ENCODE measurements around the gene DLK2.
"Not testable (repeated sequence)": the region's sequence is repeated elsewhere in the genome, so short reads cannot be mapped to it uniquely, and the experiment has no call there.

Gene DLK2

DNA sequence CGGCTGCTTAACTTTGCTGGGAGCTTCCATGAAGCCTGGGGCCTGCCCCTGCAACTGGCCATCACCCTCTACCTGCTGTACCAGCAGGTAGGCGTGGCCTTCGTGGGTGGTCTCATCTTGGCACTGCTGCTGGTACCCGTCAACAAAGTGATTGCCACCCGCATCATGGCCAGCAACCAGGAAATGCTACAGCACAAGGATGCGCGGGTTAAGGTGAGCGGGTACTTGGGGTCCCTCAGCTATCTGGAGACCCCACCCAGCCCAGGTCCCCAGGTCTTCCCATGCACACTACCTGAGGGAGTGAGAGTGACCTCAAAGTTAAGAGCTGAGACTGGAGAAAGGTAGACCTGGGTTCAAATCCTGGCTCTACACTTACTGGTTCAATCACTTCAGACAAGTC lies 22.2 kb downstream of the DLK2 start:
- Histone ChIP-seq H3K27me3 (ENCODE audit: control insufficient read depth in 2 of 2, insufficient read depth in 2 of 2, low read length in 2 of 2) (no peaks in the 10 kb centered on the region), H3K9ac (ENCODE audit: low read depth in 1 of 2, low read length in 2 of 2) (no peak overlapping the region), H3K4me1 (ENCODE audit: control insufficient read depth in 2 of 2, insufficient read depth in 2 of 2, low read length in 2 of 2) (peaks cover 15 to 19% of the 10 kb centered on the region in 2 donors), H3K4me3 (ENCODE audit: low read length in 2 of 2) (no peak overlapping the region), H3K9me3 (ENCODE audit: control insufficient read depth in 2 of 2, low read length in 2 of 2) (no peaks in the 10 kb centered on the region), H3K27ac (ENCODE audit: low read depth in 2 of 2, low read length in 2 of 2) (no peak overlapping the region), H3K36me3 (ENCODE audit: control insufficient read depth in 2 of 2, insufficient read depth in 2 of 2, low read length in 2 of 2) (peaks cover 6 to 27% of the 10 kb centered on the region in 2 donors)

DNA sequence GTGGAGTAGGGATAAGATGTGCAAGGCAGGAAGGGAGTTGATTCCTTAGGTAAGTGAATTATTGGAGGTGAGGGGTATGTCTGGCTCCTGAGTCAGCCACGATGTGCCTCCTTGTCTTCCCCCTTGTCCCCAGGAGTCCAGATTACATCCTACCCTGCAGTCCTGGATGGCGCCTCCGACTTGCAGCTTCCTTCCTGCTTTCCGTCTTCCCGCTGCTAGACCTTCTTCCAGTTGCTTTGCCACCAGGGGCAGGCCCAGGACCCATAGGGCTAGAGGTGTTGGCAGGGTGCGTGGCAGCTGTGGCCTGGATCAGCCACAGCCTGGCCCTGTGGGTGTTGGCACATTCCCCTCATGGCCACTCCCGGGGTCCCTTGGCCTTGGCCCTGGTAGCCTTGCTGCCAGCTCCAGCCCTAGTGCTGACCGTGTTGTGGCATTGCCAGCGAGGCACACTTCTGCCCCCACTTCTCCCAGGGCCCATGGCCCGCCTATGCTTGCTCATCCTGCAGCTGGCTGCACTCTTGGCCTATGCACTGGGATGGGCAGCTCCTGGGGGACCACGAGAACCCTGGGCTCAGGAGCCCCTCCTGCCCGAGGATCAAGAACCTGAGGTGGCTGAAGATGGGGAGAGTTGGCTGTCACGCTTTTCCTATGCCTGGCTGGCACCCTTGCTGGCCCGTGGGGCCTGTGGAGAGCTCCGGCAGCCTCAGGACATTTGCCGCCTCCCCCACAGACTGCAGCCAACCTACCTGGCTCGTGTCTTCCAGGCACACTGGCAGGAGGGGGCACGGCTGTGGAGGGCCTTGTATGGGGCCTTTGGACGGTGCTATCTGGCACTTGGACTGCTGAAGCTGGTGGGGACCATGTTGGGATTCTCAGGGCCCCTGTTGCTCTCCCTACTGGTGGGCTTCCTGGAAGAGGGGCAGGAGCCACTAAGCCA lies 23.1 kb downstream of the DLK2 start:
- Histone ChIP-seq H3K4me3 (ENCODE audit: low read length in 2 of 2) (no peak overlapping the region), H3K4me1 (ENCODE audit: control insufficient read depth in 2 of 2, insufficient read depth in 2 of 2, low read length in 2 of 2) (peaks cover 16 to 19% of the 10 kb centered on the region in 2 donors), H3K9me3 (ENCODE audit: control insufficient read depth in 2 of 2, low read length in 2 of 2) (no peaks in the 10 kb centered on the region), H3K9ac (ENCODE audit: low read depth in 1 of 2, low read length in 2 of 2) (no peak overlapping the region), H3K36me3 (ENCODE audit: control insufficient read depth in 2 of 2, insufficient read depth in 2 of 2, low read length in 2 of 2) (peaks cover 0 to 27% of the 10 kb centered on the region in 2 donors), H3K27ac (ENCODE audit: low read depth in 2 of 2, low read length in 2 of 2) (no peak overlapping the region), H3K27me3 (ENCODE audit: control insufficient read depth in 2 of 2, insufficient read depth in 2 of 2, low read length in 2 of 2) (no peaks in the 10 kb centered on the region)

DNA sequence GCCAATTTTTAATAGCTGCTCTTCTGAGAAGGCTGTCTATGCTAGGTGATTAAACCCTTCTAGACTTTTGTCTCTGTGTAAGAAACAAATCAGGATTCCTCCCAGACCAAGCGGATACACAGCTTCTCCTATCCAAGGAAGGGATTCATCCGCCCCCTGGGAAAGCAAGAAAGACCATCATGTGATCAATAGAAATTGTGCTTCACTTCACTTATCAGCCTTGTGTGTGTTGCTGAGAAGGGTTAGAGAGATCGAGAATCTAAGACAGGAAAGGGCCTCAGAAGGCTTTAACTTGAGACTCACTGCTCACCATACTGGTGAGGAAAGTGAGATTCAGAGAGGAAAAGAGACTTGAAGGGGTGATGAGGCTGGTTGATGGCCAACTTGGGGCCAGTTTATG lies 26.5 kb downstream of the DLK2 start:
- Histone ChIP-seq H3K4me1 (ENCODE audit: control insufficient read depth in 2 of 2, insufficient read depth in 2 of 2, low read length in 2 of 2) (peaks cover 10 to 11% of the 10 kb centered on the region in 2 donors), H3K27ac (ENCODE audit: low read depth in 2 of 2, low read length in 2 of 2) (no peak overlapping the region), H3K36me3 (ENCODE audit: control insufficient read depth in 2 of 2, insufficient read depth in 2 of 2, low read length in 2 of 2) (peaks cover 0 to 18% of the 10 kb centered on the region in 2 donors), H3K27me3 (ENCODE audit: control insufficient read depth in 2 of 2, insufficient read depth in 2 of 2, low read length in 2 of 2) (no peaks in the 10 kb centered on the region), H3K4me3 (ENCODE audit: low read length in 2 of 2) (peak overlapping the region; percentile 93 to 97), H3K9ac (ENCODE audit: low read depth in 1 of 2, low read length in 2 of 2) (peak overlapping the region in 1 of 2 donors; percentile 92), H3K9me3 (ENCODE audit: control insufficient read depth in 2 of 2, low read length in 2 of 2) (no peaks in the 10 kb centered on the region)

DNA sequence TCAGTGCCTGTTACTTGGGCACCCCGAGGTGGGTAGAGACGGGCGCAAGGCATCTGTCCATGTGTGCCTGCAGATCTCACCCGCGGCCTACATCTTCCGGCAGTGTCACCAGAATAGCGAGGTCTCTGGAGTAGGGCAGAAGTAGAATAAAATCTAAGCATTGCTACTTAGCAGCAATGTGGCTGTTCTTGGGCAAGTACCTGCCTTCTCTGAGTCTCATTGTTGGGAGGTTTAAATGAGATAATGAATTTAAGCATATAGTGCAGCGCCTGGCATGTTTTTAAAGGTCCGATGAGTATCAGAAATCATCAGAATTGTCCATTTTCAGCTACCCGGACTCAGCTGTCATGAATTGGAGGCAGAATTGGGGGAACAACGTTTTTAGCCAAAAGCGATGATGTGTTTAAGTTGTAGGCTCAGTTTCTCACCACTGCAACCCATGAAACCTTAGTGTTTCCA lies 27.2 kb downstream of the DLK2 start:
- H3K27me3 ChIP-seq (ENCODE audit: control insufficient read depth in 2 of 2, insufficient read depth in 2 of 2, low read length in 2 of 2) = no peaks in the 10 kb centered on the region
- H3K27ac ChIP-seq (ENCODE audit: low read depth in 2 of 2, low read length in 2 of 2) = peak overlapping the region; percentile 86 to 93
- H3K9me3 ChIP-seq (ENCODE audit: control insufficient read depth in 2 of 2, low read length in 2 of 2) = no peaks in the 10 kb centered on the region
- H3K4me1 ChIP-seq (ENCODE audit: control insufficient read depth in 2 of 2, insufficient read depth in 2 of 2, low read length in 2 of 2) = peaks cover 10 to 11% of the 10 kb centered on the region in 2 donors
- peaks cover 0 to 13% of the 10 kb centered on the region in 2 donors for H3K36me3 ChIP-seq (ENCODE audit: control insufficient read depth in 2 of 2, insufficient read depth in 2 of 2, low read length in 2 of 2)
- H3K4me3 ChIP-seq (ENCODE audit: low read length in 2 of 2) = peak overlapping the region; percentile 93 to 97
- peak overlapping the region; percentile 91 to 92 for H3K9ac ChIP-seq (ENCODE audit: low read depth in 1 of 2, low read length in 2 of 2)

DNA sequence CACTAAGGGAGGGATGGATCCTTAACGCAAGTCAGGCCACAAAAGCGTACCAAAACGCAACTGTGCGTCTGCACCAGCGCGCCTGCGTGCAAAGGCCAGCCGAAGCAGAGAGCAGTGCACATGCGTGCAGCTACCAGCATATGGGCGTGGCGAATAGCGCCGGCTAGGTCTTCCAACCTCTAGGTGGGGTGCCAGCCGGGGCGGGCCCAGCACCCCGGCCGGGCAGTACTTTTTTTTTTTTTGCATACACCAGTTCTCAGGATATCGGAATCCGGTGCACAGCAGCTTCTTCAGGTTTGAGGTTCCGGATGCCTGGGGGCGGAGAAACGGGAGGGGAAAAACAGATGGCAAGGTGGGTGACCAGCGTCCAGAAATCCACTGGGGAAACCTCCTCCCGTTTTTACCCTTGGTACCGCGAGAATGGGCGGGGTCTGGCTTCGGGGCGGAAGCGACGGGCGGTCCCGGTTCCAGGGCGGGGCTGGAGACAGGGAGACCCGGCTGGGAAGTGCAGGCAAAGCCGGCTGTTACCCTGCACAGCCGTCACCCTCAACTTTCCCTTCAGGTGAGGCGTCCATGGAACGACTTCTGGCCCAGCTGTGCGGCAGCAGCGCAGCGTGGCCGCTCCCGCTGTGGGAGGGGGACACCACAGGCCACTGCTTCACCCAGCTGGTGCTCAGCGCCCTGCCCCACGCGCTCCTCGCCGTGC lies 27.8 kb downstream of the DLK2 start, which contains the start of gene ABCC10:
Gene ABCC10 (plus strand): TSS at position 136 of the 706 bp plus-strand sequence. CDS start 438 bp downstream, at position 574.
- no peaks in the 10 kb centered on the region for H3K9me3 ChIP-seq (ENCODE audit: control insufficient read depth in 2 of 2, low read length in 2 of 2)
- no peaks in the 10 kb centered on the region for H3K27me3 ChIP-seq (ENCODE audit: control insufficient read depth in 2 of 2, insufficient read depth in 2 of 2, low read length in 2 of 2)
- H3K4me1 ChIP-seq (ENCODE audit: control insufficient read depth in 2 of 2, insufficient read depth in 2 of 2, low read length in 2 of 2) = peaks cover 10 to 11% of the 10 kb centered on the region in 2 donors
- peak within 1 kb of the TSS; percentile 93 to 97 for H3K4me3 ChIP-seq (ENCODE audit: low read length in 2 of 2)
- H3K36me3 ChIP-seq (ENCODE audit: control insufficient read depth in 2 of 2, insufficient read depth in 2 of 2, low read length in 2 of 2) = peaks cover 0 to 10% of the 10 kb centered on the region in 2 donors
- H3K27ac ChIP-seq (ENCODE audit: low read depth in 2 of 2, low read length in 2 of 2) = peak within 1 kb of the TSS; percentile 86 to 93
- peak within 1 kb of the TSS; percentile 91 to 92 for H3K9ac ChIP-seq (ENCODE audit: low read depth in 1 of 2, low read length in 2 of 2)

DNA sequence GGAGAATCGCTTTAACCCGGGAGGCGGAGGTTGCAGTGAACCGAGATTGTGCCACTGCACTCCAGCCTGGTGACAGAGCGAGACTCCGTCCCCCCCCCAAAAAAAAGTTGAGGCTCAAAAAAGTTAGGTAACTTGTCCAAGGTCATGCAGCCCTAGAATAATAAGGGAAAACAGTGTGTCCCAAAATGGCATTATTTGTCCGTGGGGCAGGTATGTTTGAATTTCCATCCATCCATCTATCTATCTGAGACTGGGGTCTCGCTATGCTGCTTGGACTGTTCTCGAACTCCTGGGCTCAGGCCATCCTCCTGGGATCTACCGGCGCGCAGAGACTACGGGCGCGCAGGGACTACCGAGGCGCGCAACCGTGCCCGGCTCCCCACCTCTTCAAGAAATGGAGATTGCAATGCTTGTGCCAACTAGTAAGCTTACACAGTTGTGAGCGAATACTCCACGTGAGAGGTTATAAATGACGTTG lies 28.4 kb downstream of the DLK2 start:
- no peaks in the 10 kb centered on the region for H3K27me3 ChIP-seq (ENCODE audit: control insufficient read depth in 2 of 2, insufficient read depth in 2 of 2, low read length in 2 of 2)
- H3K4me1 ChIP-seq (ENCODE audit: control insufficient read depth in 2 of 2, insufficient read depth in 2 of 2, low read length in 2 of 2) = peaks cover 10 to 11% of the 10 kb centered on the region in 2 donors
- peak overlapping the region; percentile 86 to 93 for H3K27ac ChIP-seq (ENCODE audit: low read depth in 2 of 2, low read length in 2 of 2)
- peak overlapping the region; percentile 93 to 97 for H3K4me3 ChIP-seq (ENCODE audit: low read length in 2 of 2)
- H3K9ac ChIP-seq (ENCODE audit: low read depth in 1 of 2, low read length in 2 of 2) = peak overlapping the region; percentile 91 to 92
- peaks cover 0 to 4% of the 10 kb centered on the region in 2 donors for H3K36me3 ChIP-seq (ENCODE audit: control insufficient read depth in 2 of 2, insufficient read depth in 2 of 2, low read length in 2 of 2)
- H3K9me3 ChIP-seq (ENCODE audit: control insufficient read depth in 2 of 2, low read length in 2 of 2) = no peaks in the 10 kb centered on the region

DNA sequence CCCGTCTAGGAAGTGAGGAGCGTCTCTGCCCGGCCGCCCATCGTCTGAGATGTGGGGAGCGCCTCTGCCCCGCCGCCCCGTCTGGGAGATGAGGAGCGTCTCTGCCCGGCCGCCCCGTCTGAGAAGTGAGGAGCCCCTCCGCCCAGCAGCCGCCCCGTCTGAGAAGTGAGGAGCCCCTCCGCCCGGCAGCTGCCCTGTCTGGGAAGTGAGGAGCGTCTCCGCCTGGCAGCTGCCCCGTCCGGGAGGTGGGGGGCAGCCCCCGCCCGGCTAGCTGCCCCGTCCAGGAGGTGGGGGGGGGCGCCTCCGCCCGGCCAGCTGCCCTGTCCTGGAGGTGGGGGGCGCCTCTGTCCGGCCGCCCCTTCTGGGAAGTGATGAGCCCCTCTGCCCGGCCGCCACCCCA lies 30.3 kb downstream of the DLK2 start:
- H3K9me3 ChIP-seq (ENCODE audit: control insufficient read depth in 2 of 2, low read length in 2 of 2); H3K4me3 ChIP-seq (ENCODE audit: low read length in 2 of 2); H3K9ac ChIP-seq (ENCODE audit: low read depth in 1 of 2, low read length in 2 of 2); H3K27ac ChIP-seq (ENCODE audit: low read depth in 2 of 2, low read length in 2 of 2); H3K36me3 ChIP-seq (ENCODE audit: control insufficient read depth in 2 of 2, insufficient read depth in 2 of 2, low read length in 2 of 2); H3K27me3 ChIP-seq (ENCODE audit: control insufficient read depth in 2 of 2, insufficient read depth in 2 of 2, low read length in 2 of 2): not testable (repeated sequence)
- peaks cover 10 to 11% of the 10 kb centered on the region in 2 donors for H3K4me1 ChIP-seq (ENCODE audit: control insufficient read depth in 2 of 2, insufficient read depth in 2 of 2, low read length in 2 of 2)

DNA sequence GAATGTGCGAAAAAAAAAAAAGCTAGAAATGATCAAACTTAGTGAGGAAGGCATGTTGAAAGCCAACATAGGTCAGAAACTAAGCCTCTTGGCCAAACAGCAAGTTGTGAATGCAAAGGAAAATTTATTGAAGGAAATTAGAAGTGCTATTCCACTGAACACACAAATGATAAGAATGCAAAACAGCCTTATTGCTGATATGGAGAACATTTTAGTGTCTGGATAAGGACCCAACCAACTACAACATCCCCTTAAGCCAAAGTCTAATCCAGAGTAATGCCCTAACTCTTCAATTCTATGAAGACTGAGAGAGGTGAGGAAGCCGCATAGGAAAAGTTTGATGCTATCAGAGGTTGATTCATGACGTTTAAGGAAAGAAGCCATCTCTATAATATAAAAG lies 33.5 kb downstream of the DLK2 start:
- Histone ChIP-seq H3K4me1 (ENCODE audit: control insufficient read depth in 2 of 2, insufficient read depth in 2 of 2, low read length in 2 of 2) (no peaks in the 10 kb centered on the region), H3K9me3 (ENCODE audit: control insufficient read depth in 2 of 2, low read length in 2 of 2) (no peaks in the 10 kb centered on the region), H3K27ac (ENCODE audit: low read depth in 2 of 2, low read length in 2 of 2) (no peak overlapping the region), H3K9ac (ENCODE audit: low read depth in 1 of 2, low read length in 2 of 2) (no peak overlapping the region), H3K4me3 (ENCODE audit: low read length in 2 of 2) (no peak overlapping the region), H3K36me3 (ENCODE audit: control insufficient read depth in 2 of 2, insufficient read depth in 2 of 2, low read length in 2 of 2) (no peaks in the 10 kb centered on the region), H3K27me3 (ENCODE audit: control insufficient read depth in 2 of 2, insufficient read depth in 2 of 2, low read length in 2 of 2) (no peaks in the 10 kb centered on the region)

DNA sequence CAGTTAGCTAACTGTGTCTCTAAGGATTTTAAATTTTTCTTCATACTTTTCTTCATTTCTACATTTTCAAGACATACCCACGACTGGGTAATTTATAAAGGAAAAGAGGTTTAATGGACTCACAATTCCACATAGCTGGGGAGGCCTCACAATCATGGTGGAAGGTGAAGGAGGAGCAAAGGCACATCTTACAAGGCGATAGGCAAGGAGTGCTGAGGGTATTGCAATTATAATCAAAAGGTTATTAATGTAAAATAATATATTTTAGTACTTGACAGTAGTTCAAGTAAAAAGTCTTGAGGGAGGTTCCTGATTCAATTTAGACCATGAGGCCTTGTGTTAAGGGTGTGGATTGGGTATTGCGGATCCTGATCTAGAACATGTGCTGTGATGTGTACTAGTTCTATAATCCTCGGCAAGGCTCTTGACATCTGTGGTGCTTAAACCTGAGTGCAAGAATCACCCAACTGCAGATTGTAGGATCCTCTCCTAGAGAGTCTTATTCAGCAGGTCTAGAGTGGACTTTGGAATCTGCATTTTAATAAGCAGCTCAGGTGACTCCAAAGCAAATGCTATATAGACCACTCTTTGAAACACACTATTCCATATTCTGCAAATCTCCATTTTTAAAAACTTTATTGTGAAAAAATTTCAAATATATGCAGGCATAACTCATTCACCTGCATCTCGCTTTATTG lies 35.2 kb downstream of the DLK2 start:
- H3K4me1 ChIP-seq (ENCODE audit: control insufficient read depth in 2 of 2, insufficient read depth in 2 of 2, low read length in 2 of 2) = no peaks in the 10 kb centered on the region
- no peak overlapping the region for H3K27ac ChIP-seq (ENCODE audit: low read depth in 2 of 2, low read length in 2 of 2)
- H3K9ac ChIP-seq (ENCODE audit: low read depth in 1 of 2, low read length in 2 of 2) = no peak overlapping the region
- no peaks in the 10 kb centered on the region for H3K36me3 ChIP-seq (ENCODE audit: control insufficient read depth in 2 of 2, insufficient read depth in 2 of 2, low read length in 2 of 2)
- no peaks in the 10 kb centered on the region for H3K27me3 ChIP-seq (ENCODE audit: control insufficient read depth in 2 of 2, insufficient read depth in 2 of 2, low read length in 2 of 2)
- H3K4me3 ChIP-seq (ENCODE audit: low read length in 2 of 2) = no peak overlapping the region
- no peaks in the 10 kb centered on the region for H3K9me3 ChIP-seq (ENCODE audit: control insufficient read depth in 2 of 2, low read length in 2 of 2)
